HG03460 (cell line): ENCODE measurements around the gene GADL1.

ENCODE experiments used
- ATAC-seq: cut with Tn5 transposase; IDR thresholded peaks from one replicate; pipeline ENCODE4 v1.9.1; 2021; ENCODE audit not compliant: unreplicated experiment

GADL1 gene

DNA sequence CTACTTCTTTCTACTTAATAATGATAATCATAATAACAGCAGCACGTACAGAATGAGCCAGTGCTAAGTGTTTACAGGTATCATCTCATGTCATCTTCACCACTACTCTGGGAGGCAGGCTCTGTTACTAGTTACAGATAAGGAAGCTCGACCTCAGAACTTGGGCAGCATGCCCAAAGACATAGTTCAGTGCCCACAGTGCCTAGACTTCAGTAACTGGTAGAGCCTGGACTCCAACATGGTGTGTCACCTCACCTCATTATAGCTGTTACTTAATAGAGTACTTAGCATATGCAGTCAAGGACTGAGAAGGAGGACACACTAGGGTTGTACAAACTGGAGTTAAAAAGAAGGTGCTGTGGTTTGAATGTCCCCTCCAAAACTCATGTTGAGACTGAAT lies 7.6 kb downstream of the GADL1 start:
- ATAC-seq = no peak

GRCh38 chr3:30878862-30879261 lies 15.6 kb downstream of the GADL1 start:
- no peak for ATAC-seq

DNA sequence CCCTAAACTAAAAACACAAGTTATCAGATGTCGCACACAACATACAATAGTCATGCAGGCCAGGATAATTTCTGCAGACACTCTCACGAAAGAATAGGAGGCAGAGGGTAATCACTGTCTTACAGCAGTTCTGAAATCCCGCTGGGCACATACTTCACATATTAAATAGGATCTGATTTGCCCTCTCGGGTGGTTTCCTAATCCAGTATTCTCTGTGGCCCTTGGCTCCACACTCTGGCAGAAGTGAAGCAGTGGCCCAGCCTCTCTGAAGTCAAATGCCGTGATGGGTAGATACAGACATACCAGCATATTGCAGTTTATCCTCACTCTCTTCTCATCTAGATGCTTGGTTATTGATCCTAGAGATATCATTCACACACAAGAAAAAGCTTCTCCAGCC lies 19.0 kb downstream of the GADL1 start:
- ATAC-seq = no peak

GRCh38 chr3:30873671-30874070 lies 20.8 kb downstream of the GADL1 start:
- ATAC-seq = no peak

GRCh38 chr3:30872879-30873278 lies 21.6 kb downstream of the GADL1 start:
- no peak for ATAC-seq

DNA sequence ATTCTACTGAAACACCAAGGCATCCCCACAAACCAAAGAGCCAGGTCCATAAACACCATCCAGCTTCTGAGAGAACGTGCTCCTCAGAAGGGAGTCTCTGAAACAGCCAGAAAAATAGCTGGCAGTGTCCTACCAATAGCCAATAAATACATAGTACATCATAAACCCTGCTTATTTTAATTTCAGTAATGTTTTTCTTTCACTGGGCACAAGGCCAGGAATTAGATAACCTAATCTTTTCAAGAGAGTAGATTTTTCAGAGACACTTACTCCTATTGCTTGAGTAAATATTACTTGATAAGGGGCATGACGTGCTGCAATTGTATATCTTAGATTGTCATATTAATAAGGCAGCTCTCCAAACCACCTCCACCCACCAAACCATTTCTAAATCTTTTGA lies 22.7 kb downstream of the GADL1 start:
- ATAC-seq = no peak

DNA sequence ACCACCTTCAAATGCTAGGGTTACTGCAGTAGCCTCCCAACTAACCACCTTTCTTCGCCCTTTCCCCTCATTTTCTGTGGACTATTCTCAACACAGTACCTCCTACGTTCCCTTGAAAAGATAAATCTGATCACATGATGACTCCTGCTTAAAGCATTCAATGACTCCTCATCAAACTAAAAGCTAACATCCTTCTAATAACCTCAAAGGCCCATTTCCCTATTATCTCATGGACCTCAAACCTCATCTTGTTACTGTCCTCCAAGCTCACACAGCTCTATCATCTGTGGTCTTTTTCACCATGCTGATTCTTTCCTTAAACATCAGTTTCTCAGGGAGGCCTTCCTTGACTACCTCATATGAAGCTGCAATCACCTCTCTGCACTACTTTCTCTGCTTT lies 29.6 kb downstream of the GADL1 start:
- no peak for ATAC-seq

DNA sequence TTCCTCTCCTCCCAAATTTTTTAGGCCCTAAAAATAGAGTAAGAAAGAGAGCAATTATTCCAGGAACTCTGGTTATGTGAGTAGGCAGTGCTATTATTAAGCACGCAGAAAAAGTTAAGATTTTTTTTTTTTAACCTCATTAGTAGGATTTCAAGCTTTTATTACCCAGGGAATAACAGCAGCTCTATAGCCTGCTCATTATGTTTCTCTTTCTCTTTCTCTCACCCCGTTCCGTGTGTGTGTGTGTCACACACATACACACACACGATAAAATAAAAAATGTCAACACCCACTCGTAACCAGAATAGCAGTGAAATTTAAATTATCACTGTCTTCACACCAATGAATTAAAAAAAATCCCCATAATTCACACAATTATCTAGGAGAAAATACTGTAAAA lies 30.3 kb downstream of the GADL1 start:
- ATAC-seq = no peak

- ATAC-seq = no peak
These were observed 32.5 kb downstream of the GADL1 start for GRCh38 chr3:30862004-30862403.

GRCh38 chr3:30858894-30859389 lies 35.5 kb downstream of the GADL1 start:
- no peak for ATAC-seq

GRCh38 chr3:30855400-30856292 lies 38.8 kb downstream of the GADL1 start:
- no peak for ATAC-seq

DNA sequence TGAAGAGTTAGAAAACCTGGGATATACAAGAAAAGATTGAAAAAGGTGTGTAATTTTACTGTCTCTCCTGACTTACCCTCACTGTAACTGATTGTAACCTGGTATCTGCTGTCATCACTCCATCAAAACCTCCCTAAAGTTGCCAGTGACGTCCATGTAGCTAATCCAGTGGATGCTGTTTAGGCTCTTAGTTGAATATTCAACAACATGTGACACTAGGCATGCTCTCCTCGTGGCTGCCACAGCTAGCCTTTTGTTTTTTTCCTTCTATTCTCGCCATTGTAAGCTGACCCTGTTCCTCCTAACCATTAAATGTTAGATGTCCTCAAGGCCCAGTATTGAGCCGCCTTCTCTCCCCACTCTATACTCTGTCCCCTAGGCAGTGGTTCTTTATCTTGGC lies 41.6 kb downstream of the GADL1 start:
- no peak for ATAC-seq

DNA sequence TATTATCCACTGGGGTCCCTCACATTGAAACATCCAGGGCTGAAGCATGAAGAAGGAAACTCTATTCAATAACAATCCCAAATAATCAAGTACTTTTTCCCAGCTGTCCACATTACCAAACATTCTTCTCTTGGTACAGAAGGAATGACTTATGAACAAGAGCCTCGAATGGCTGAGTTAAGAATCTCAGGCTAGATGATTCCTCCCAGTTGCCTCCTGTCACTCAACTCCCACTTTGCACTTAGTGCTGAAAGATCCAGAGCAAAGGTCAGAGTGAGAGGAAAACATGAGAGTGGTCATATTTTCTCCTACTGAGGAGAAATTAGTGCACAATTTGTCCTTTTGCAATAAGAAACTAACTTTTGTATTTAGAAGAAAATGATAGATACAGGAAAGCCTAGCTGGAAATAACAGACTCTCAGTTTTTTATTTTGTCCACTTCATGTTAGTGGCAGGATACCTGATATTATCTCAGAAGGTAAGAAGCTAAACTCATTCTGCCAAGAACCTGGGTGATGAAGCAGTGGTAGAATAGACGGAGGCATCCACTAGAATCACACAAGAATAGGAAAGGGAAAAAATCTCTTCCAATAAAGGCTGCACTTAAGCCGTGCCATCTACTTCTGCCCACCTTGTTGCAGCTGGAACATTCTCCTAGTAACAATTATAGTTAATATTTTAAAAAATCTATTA lies 46.2 kb downstream of the GADL1 start:
- ATAC-seq = no peak

GRCh38 chr3:30847592-30847991 lies 46.9 kb downstream of the GADL1 start:
- no peak for ATAC-seq

- ATAC-seq = no peak
These were observed 48.9 kb downstream of the GADL1 start for GRCh38 chr3:30845606-30846005.

- ATAC-seq = no peak
These were observed 50.6 kb downstream of the GADL1 start for GRCh38 chr3:30843877-30844276.

DNA sequence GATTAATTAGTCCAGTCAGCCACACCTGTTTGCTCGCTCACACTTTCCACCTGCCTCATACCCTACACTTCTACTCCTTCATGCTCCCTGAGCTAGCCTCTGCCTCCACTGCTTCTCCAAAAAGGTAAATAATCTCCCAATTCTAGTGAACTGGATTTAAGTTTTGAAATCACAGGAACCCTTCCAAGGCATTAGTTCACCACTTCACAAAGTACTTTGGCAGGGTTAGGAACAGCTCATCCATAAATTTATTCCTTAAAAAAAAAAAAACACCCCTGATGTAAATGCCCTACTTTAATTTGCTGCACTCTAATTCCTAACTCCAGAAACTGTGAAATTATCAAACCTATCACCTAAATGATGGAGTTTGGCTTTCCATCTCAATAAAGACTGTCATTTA lies 58.3 kb downstream of the GADL1 start:
- no peak for ATAC-seq

- ATAC-seq = no peak
These were observed 58.8 kb downstream of the GADL1 start for GRCh38 chr3:30835667-30836066.

DNA sequence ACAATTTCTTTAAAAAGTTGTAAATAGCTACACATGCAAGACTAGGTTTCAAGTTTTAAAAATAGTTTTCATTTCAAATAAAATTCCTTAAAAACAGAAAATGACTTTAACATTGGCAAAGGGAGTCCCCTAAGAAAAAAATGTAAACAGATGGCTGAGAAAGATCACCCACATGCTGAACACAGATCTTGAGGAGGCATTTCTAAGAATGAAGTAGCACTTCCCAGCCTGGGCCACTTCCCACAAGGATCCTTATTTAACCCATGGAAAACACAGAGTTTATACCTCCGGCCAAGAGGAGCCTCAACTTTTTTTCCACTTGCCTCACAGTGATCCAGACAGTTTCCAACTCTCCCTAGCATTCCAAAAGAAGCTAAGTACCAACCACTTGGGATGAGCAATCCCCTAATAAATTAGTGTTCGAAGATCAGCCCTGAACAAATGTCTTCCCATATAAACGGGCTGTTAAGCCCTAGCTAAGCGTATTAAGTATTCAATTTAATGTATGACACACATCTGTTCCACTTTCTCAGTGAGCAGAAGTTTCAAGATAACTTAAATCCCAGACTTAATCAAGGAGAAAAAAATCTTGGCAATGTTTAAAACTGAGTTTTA lies 61.4 kb downstream of the GADL1 start:
- no peak for ATAC-seq

GRCh38 chr3:30827080-30827479 lies 67.4 kb downstream of the GADL1 start:
- ATAC-seq = no peak

DNA sequence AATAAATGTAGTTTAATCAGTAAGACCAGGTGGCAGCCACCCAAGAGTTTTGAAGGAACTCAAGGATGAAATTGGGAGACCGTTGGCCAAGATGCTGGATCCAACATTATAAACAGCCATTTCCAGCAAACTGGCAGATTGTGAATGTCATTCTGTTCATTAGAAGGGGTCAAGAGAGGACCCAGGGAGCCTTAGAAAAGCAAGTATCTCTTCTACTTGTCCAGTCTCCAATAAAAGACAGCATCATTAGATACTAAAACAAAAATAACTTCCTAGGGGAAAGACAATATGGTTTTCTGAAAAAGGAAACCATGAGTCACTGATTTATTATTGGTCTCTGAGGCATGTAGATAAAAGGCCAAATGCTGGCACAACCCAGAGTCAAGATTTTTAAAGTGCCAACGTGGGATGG lies 67.9 kb downstream of the GADL1 start:
- ATAC-seq = no peak
